HG02938 (cell line): ENCODE data around the gene FGD4.
"Not testable (repeated sequence)": the region's sequence is repeated elsewhere in the genome, so short reads cannot be mapped to it uniquely, and the experiment has no call there.

Source experiments
- ATAC-seq: cut with Tn5 transposase; IDR thresholded peaks from one replicate; pipeline ENCODE4 v1.9.1; 2021; ENCODE audit warnings: mild to moderate bottlenecking, moderate library complexity; ENCODE audit not compliant: unreplicated experiment

Gene FGD4

GRCh38 chr12:32489070-32489469 lies 89.7 kb downstream of the FGD4 start:
- ATAC-seq: no peak

- no peak for ATAC-seq
Observed at GRCh38 chr12:32490801-32491200, 91.4 kb downstream of the FGD4 start.

- ATAC-seq: no peak
Observed at GRCh38 chr12:32493282-32493681, 93.9 kb downstream of the FGD4 start.

GRCh38 chr12:32494656-32495055 lies 95.3 kb downstream of the FGD4 start:
- no peak for ATAC-seq

DNA sequence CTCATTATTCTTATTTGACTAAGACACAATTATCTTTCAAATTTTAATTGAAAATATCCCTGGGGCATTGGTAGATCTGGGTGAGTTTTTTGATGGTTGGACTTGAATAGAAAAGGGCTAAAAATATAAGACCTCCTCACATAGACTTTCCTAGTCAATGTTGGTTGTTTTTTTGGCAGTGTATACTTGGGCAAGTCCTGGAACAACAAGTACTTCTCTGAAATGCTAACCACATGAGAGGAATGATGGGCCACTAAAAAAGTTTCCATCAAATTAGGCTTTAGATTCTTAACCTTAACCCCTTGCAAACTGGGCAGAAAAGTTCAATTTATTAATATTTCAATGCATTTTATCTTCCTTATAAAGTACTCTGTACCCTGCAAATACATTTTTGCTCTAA lies 97.6 kb downstream of the FGD4 start:
- ATAC-seq: no peak

GRCh38 chr12:32497864-32498263 lies 98.5 kb downstream of the FGD4 start:
- no peak for ATAC-seq

GRCh38 chr12:32499048-32499447 lies 99.7 kb downstream of the FGD4 start:
- ATAC-seq: no peak

- ATAC-seq: no peak
Observed at GRCh38 chr12:32501835-32502333, 102.5 kb downstream of the FGD4 start.

- no peak for ATAC-seq
Observed at GRCh38 chr12:32502693-32503502, 103.5 kb downstream of the FGD4 start.

- ATAC-seq: no peak
Observed at GRCh38 chr12:32503730-32504129, 104.4 kb downstream of the FGD4 start.

GRCh38 chr12:32504591-32504990 lies 105.2 kb downstream of the FGD4 start:
- no peak for ATAC-seq

- no peak for ATAC-seq
Observed at GRCh38 chr12:32505067-32505945, 105.9 kb downstream of the FGD4 start.

DNA sequence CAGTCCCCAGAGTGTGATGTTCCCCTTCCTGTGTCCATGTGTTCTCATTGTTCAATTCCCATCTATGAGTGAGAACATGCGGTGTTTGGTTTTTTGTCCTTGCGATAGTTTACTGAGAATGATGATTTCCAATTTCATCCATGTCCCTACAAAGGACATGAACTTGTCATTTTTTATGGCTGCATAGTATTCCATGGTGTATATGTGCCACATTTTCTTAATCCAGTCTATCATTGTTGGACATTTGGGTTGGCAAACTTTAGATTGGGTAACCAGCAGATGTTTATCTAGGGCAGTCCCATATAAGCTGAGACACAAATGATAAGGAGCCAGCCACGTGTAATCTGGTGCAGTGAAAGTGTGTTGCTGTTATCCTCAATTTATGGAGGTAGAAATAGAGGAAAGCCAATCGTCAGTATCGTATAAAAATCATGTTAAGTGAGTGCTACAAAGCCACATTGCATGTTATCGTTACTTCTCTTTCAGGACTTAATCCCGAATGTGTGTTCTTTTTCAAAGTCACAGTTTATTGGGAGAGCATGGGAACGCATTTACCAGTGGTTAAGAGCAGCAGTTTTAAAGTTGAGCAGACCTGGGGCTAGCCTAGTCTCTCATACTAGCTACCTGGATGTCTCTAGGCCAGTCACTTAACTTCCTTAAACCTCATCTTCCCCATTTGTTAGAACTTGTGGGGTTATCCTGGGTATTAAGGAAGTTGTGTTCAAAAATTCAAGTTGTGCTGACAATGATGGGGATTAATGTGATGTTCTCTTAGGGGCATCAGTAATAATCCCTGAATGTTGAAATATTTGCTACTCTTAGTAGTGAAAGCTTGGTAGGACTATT lies 108.0 kb downstream of the FGD4 start:
- not testable (repeated sequence) for ATAC-seq

DNA sequence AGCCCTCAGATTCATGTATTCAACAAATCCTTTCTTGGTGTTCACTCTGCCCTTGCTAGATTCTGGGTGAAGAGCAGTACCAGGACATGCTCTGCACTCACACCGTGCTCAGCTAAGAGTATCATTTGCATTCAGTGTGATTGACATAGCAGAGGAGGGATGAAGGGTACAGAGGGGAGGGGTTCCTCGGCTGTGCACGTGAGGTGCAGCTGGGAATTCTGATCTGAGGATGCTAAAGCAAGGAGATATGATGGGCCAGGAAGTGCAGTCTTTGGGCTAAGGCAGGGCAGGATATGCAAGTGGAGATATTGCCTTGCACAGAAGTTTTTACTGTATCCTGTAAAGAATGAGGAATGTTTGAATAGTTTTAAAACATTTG lies 108.6 kb downstream of the FGD4 start:
- no peak for ATAC-seq

DNA sequence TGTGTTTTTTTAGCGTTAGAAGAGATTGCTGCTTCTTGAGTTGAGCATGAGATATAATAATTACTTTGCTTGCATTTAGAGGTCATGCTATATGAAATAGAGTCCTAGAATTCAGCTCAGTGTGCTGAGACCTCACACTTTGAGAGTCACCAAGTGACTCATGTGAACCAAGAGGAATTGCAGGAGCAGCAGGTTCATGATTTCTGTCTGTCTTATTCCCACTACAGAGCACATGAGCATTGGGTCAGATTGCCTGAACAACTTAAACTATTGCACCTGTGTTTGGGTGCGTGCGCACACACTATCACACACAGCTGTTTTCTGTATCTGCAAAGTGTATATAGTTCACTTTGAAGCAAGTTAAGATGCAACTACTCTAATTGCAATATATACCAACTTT lies 109.3 kb downstream of the FGD4 start:
- ATAC-seq: no peak

GRCh38 chr12:32509328-32510091 lies 110.2 kb downstream of the FGD4 start:
- no peak for ATAC-seq

- ATAC-seq: not testable (repeated sequence)
Observed at GRCh38 chr12:32511976-32512375, 112.6 kb downstream of the FGD4 start.

- no peak for ATAC-seq
Observed at GRCh38 chr12:32512379-32512778, 113.0 kb downstream of the FGD4 start.

- no peak for ATAC-seq
Observed at GRCh38 chr12:32512910-32513309, 113.6 kb downstream of the FGD4 start.
